Measurements from ENCODE around the gene FUT2.

Gene FUT2

DNA sequence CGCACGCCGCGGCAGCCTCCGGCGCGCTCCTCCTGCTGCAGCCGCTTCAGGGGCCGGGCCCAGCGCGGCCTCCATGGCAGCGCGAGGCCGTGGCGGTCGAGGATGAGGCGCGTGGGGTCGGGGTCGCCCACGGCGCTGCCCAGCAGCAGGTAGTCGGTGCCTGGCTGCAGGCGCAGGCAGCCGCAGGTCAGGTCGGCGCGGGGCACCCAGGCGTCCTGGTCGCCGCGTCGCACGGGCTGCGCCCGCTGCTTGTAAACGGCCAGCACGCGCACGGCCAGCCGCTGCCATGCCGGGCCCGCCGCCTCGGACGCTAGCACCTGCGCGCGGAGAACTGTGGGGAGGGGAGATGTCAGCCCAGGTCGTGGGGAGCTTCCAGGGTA lies 34.1 kb upstream of the FUT2 start:
- H3K4me3 ChIP-seq (ENCODE audit: low read depth, low read length): no peak overlapping the region
- DNase-seq (ENCODE audit: low read depth): no peak
- TF ChIP-seq, protein P1, sequence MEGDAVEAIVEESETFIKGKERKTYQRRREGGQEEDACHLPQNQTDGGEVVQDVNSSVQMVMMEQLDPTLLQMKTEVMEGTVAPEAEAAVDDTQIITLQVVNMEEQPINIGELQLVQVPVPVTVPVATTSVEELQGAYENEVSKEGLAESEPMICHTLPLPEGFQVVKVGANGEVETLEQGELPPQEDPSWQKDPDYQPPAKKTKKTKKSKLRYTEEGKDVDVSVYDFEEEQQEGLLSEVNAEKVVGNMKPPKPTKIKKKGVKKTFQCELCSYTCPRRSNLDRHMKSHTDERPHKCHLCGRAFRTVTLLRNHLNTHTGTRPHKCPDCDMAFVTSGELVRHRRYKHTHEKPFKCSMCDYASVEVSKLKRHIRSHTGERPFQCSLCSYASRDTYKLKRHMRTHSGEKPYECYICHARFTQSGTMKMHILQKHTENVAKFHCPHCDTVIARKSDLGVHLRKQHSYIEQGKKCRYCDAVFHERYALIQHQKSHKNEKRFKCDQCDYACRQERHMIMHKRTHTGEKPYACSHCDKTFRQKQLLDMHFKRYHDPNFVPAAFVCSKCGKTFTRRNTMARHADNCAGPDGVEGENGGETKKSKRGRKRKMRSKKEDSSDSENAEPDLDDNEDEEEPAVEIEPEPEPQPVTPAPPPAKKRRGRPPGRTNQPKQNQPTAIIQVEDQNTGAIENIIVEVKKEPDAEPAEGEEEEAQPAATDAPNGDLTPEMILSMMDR (IDR thresholded peaks at IDR 0.05; ENCODE audit: low read depth, low read length): no peak
- TF ChIP-seq POLR2A (IDR thresholded peaks at IDR 0.05; ENCODE audit: extremely low read depth, insufficient read length) (no peak), MYC (IDR thresholded peaks at IDR 0.05; ENCODE audit: low read depth, low read length) (no peak)
- TF ChIP-seq, protein P2, sequence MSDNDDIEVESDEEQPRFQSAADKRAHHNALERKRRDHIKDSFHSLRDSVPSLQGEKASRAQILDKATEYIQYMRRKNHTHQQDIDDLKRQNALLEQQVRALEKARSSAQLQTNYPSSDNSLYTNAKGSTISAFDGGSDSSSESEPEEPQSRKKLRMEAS (IDR thresholded peaks at IDR 0.05; ENCODE audit: low read depth, low read length): no peak

DNA sequence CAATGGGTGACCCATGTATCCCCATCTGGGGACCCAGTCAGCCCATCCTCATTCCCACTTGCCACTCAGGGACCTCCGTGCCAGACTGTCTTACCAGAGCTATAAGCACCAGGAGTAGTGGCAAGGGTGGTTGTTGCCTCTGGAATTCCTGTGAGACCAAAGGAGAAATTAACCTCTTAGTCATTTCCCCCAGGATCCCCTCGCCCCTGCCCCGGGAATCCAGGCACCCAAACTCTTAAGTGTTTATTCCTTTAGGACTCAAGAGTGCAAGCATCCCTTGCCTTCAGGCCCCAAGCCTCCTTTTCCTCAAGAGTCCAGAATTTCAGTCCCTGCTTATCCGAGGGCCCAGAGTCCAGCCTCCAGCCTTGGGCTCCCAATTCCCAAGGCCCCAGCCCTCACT lies 32.1 kb upstream of the FUT2 start:
- no peak for DNase-seq (ENCODE audit: low read depth)
- H3K4me3 ChIP-seq (ENCODE audit: low read depth, low read length): no peak overlapping the region
- no peak for TF ChIP-seq POLR2A (IDR thresholded peaks at IDR 0.05; ENCODE audit: extremely low read depth, insufficient read length)
- TF ChIP-seq, protein P2 (IDR thresholded peaks at IDR 0.05; ENCODE audit: low read depth, low read length): no peak
- no peak for TF ChIP-seq MYC (IDR thresholded peaks at IDR 0.05; ENCODE audit: low read depth, low read length)
- TF ChIP-seq, protein P1 (IDR thresholded peaks at IDR 0.05; ENCODE audit: low read depth, low read length): no peak

DNA sequence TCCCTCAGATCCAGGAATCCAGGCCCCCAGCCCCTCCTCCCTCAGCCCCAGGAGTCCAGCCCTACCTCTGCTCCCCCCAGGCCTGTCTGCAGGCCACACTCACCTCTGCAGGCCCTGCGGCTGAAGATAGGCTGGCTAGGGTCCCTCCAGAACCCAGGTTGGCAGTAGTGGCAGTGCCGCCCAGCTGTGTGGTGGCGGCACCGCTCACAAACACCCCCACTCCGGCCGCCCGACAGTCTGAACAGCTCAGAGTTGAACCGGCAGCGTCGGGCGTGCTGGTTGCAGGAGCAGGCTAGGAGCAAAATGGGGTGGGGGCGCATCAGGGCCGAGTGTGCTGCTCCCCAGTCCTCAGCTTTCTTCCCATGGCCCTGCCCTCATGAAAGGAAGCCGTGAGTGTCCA lies 31.3 kb upstream of the FUT2 start:
- no peak for TF ChIP-seq POLR2A (IDR thresholded peaks at IDR 0.05; ENCODE audit: extremely low read depth, insufficient read length)
- TF ChIP-seq, protein P1 (IDR thresholded peaks at IDR 0.05; ENCODE audit: low read depth, low read length): no peak
- TF ChIP-seq MYC (IDR thresholded peaks at IDR 0.05; ENCODE audit: low read depth, low read length): no peak
- no peak for DNase-seq (ENCODE audit: low read depth)

DNA sequence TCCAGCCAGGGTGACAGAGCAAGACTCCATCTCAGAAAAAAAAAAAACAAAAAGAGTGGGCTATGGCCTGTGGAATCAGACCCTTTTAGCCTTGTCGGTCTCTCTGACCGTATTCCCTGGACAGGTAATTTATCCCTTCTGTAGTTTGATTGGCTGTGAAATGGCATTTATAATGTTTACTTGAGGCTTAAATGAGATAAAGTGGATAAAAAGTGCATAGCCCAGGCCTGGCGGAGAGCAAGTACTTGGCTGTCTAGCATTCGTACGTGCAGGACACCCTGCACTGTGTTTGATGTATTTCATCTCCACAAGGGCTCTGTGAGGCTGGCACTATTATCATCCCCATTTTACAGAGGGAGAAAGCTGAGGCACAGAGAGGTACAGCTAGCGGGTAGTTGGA lies 30.0 kb upstream of the FUT2 start:
- no peak overlapping the region for H3K4me3 ChIP-seq (ENCODE audit: low read depth, low read length)
- TF ChIP-seq MYC (IDR thresholded peaks at IDR 0.05; ENCODE audit: low read depth, low read length) (no peak), POLR2A (IDR thresholded peaks at IDR 0.05; ENCODE audit: extremely low read depth, insufficient read length) (no peak)
- TF ChIP-seq, protein P2 (IDR thresholded peaks at IDR 0.05; ENCODE audit: low read depth, low read length): no peak
- TF ChIP-seq, protein P1 (IDR thresholded peaks at IDR 0.05; ENCODE audit: low read depth, low read length): no peak
- no peak for DNase-seq (ENCODE audit: low read depth)

More for the DNA sequence above, 31.3 kb upstream of the FUT2 start:
- no peak overlapping the region for H3K4me3 ChIP-seq (ENCODE audit: low read depth, low read length)

DNA sequence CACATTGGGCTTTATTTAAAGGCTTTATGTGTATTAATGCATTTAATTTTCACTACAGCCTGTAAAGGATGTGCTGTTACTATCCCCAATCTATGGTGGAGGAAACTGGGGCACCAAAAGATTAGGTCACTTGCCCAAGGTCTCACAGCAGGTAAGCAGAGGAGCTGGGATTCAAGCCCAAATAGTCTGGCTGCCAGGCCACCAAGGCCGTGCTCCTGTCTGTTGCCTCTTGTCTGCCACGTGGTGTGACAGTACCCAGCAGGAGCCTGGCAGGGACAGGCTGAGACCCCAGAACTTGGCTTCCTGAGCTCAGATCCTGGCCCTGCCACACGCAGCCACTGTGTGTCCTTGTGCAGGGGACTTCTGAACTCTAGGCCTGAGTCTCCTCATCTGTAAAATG lies 27.4 kb upstream of the FUT2 start:
- TF ChIP-seq, protein P1 (IDR thresholded peaks at IDR 0.05; ENCODE audit: low read depth, low read length): no peak
- TF ChIP-seq, protein P2 (IDR thresholded peaks at IDR 0.05; ENCODE audit: low read depth, low read length): 0 out of 2 replicates have a peak, but pooled peaks have one; percentile 10
- TF ChIP-seq MYC (IDR thresholded peaks at IDR 0.05; ENCODE audit: low read depth, low read length): no peak
- TF ChIP-seq POLR2A (IDR thresholded peaks at IDR 0.05; ENCODE audit: extremely low read depth, insufficient read length): no peak
- no peak for DNase-seq (ENCODE audit: low read depth)
- no peak overlapping the region for H3K4me3 ChIP-seq (ENCODE audit: low read depth, low read length)

DNA sequence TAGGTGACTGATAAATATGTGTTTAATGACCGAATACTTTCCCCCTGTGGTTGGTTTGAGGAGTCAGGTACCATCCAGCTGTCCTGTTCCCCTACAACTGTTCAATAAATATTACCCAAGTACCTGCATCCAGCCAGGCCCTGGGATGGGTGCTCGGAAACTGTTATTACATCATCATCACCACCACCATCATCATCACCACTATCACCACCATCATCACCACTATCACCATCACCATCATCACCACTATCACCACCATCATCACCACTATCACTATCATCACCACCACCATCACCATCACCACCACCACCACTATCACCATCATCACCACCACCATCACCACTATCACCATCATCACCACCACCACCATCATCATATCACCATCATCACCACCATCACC lies 27.0 kb upstream of the FUT2 start:
- H3K4me3 ChIP-seq (ENCODE audit: low read depth, low read length): no peak overlapping the region
- TF ChIP-seq POLR2A (IDR thresholded peaks at IDR 0.05; ENCODE audit: extremely low read depth, insufficient read length): no peak
- TF ChIP-seq, protein P2 (IDR thresholded peaks at IDR 0.05; ENCODE audit: low read depth, low read length): no peak
- no peak for TF ChIP-seq MYC (IDR thresholded peaks at IDR 0.05; ENCODE audit: low read depth, low read length)
- TF ChIP-seq, protein P1 (IDR thresholded peaks at IDR 0.05; ENCODE audit: low read depth, low read length): no peak
- no peak for DNase-seq (ENCODE audit: low read depth)
